Thoracic aorta (tissue), 2 donors: ENCODE results near the gene CYBC1. TPM values are rescaled to one million over a fixed set of nuclear protein-coding genes. Genes with fewer than 3 reads are reported as not detected.

Source experiments
- total RNA-seq, 2 donors: library from RNA; depleted of rRNA; stranded (reverse); fragments of >200 nt; gene quantifications; one replicate each; pipeline versions ENCODE4 v1.1.0 to v1.2.3, GENCODE V29; 2016

Gene CYBC1
- total RNA-seq, 2 donors from 2014 or later: 84.6 to 178 TPM

Other genes with a start within 250 kb of the CYBC1 start
- gene CCDC57, start 237.9 kb downstream of the CYBC1 start, total RNA-seq: 10 to 100 TPM; 19.4 to 58.1 TPM
- 100 to 1,000 TPM in 1 of 2 donors, 10 to 100 TPM in 1; 76.0 to 113 TPM for gene SLC16A3, start 221.7 kb downstream of the CYBC1 start, total RNA-seq
- gene CSNK1D, start 177.1 kb downstream of the CYBC1 start, total RNA-seq: 10 to 100 TPM; 69.5 to 71.9 TPM
- gene CD7, start 133.1 kb downstream of the CYBC1 start, total RNA-seq: 1 to 10 TPM; 3.0 to 3.5 TPM
- 10 to 100 TPM; 16.7 to 32.2 TPM for gene SECTM1, start 117.0 kb downstream of the CYBC1 start, total RNA-seq
- not detected for gene TEX19, start 91.5 kb downstream of the CYBC1 start, total RNA-seq
- gene UTS2R, start 79.0 kb downstream of the CYBC1 start, total RNA-seq: under 1 TPM in 1 of 2 donors, not detected in 1; 0.27 TPM
- 10 to 100 TPM; 31.4 to 34.7 TPM for gene HEXD, start 32.4 kb downstream of the CYBC1 start, total RNA-seq
- 10 to 100 TPM; 24.9 to 27.4 TPM for gene OGFOD3, start 32.2 kb downstream of the CYBC1 start, total RNA-seq
- 10 to 100 TPM; 77.0 to 86.8 TPM for gene NARF, start 8.0 kb upstream of the CYBC1 start, total RNA-seq
- 10 to 100 TPM; 34.8 to 85.1 TPM for gene FOXK2, start 69.0 kb upstream of the CYBC1 start, total RNA-seq
- 10 to 100 TPM; 50.0 to 55.7 TPM for gene WDR45B, start 197.7 kb upstream of the CYBC1 start, total RNA-seq
- gene RAB40B, start 247.9 kb upstream of the CYBC1 start, total RNA-seq: 10 to 100 TPM; 17.3 to 21.1 TPM